ENCODE data around the gene UST.
"Not testable (repeated sequence)": the region's sequence is repeated elsewhere in the genome, so short reads cannot be mapped to it uniquely, and the experiment has no call there.

UST gene

DNA sequence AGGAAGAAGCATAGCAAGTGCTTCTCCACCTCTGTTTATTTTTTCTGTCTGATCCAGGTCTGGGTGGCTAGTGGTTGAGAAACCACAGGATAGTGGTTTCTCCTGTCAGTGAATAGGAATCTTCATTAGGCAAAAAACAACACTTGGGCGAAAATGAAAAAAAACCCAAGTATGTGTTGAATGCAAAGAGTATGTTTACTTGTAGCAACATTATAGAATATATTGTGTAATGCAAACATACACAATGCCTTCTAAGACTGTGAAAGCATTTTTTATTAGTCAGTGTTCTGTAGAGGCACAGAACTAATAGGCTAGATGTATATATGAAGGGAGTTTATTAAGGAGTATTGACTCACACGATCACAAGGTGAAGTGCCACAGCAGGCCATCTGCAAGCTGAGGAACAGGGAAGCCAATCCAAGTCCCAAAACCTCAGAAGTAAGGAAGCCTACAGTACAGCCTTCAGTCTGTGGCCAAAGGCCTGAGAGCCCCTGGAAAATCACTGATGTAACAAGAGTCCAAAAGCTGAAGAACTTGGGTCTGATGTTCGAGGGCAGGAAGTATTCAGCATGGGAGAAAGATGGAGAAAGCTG lies 111.1 kb downstream of the UST start:
- H3K27me3 ChIP-seq (ENCODE audit: control insufficient read depth, insufficient read depth, low read length), result no peaks in the 10 kb centered on the region
- no peak for DNase-seq (ENCODE audit: low read depth, low spot score)
- H3K4me1 ChIP-seq (ENCODE audit: control insufficient read depth, insufficient read depth, low read length), result peaks cover 5% of the 10 kb centered on the region
- no peak overlapping the region for H3K4me3 ChIP-seq (ENCODE audit: low read length)
- H3K27ac ChIP-seq (ENCODE audit: low read length), result no peak overlapping the region
- no peaks in the 10 kb centered on the region for H3K36me3 ChIP-seq (ENCODE audit: control insufficient read depth, insufficient read depth, low read length)
- no CpG with 5 or more reads among the region's 3 CpGs for WGBS (ENCODE audit: insufficient coverage, insufficient read length)
- H3K9me3 ChIP-seq (ENCODE audit: control insufficient read depth, insufficient read depth, low read length), result no peaks in the 10 kb centered on the region

- not testable (repeated sequence) for H3K27me3 ChIP-seq (ENCODE audit: control insufficient read depth, insufficient read depth, low read length); H3K27ac ChIP-seq (ENCODE audit: low read length); DNase-seq (ENCODE audit: low read depth, low spot score); H3K9me3 ChIP-seq (ENCODE audit: control insufficient read depth, insufficient read depth, low read length); H3K36me3 ChIP-seq (ENCODE audit: control insufficient read depth, insufficient read depth, low read length); H3K4me1 ChIP-seq (ENCODE audit: control insufficient read depth, insufficient read depth, low read length); H3K4me3 ChIP-seq (ENCODE audit: low read length)
- WGBS (ENCODE audit: insufficient coverage, insufficient read length), result no CpG with 5 or more reads among the region's 16 CpGs
These were observed 117.3 kb downstream of the UST start for GRCh38 chr6:148864132-148864531.

DNA sequence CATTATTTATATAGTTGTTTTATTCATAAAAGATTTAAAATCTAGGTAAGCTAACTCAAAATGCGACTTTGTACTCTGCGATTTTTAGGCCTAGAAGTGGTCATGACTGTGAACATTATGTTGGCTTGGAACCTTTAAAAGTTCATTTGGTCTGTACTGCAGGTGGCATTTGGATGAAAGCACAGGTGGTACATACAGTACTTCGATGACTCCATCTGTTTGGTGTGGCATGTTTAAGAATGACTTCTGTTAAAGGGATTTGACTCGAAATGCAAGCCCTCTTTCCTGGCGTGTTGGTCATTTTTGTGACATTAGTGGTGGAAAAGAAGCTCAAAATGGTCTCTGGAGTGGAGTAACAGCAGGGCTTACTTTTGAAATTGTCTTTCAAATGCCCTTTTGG lies 118.1 kb downstream of the UST start:
- Histone ChIP-seq H3K4me3 (ENCODE audit: low read length) (no peak overlapping the region), H3K4me1 (ENCODE audit: control insufficient read depth, insufficient read depth, low read length) (peaks cover 9% of the 10 kb centered on the region; the same call in 1 of the 2 replicates), H3K27ac (ENCODE audit: low read length) (no peak overlapping the region), H3K36me3 (ENCODE audit: control insufficient read depth, insufficient read depth, low read length) (no peaks in the 10 kb centered on the region), H3K9me3 (ENCODE audit: control insufficient read depth, insufficient read depth, low read length) (no peaks in the 10 kb centered on the region), H3K27me3 (ENCODE audit: control insufficient read depth, insufficient read depth, low read length) (no peaks in the 10 kb centered on the region)
- whole genome bisulfite sequencing (ENCODE audit: insufficient coverage, insufficient read length), result no CpG with 5 or more reads among the region's 5 CpGs
- no peak for DNase-seq (ENCODE audit: low read depth, low spot score)

- 100% methylated on average over 1 of the region's 5 CpGs for WGBS (ENCODE audit: insufficient coverage, insufficient read length)
- no peaks in the 10 kb centered on the region for H3K36me3 ChIP-seq (ENCODE audit: control insufficient read depth, insufficient read depth, low read length)
- no peak overlapping the region for H3K4me3 ChIP-seq (ENCODE audit: low read length)
- DNase-seq (ENCODE audit: low read depth, low spot score), result no peak
- H3K9me3 ChIP-seq (ENCODE audit: control insufficient read depth, insufficient read depth, low read length), result no peaks in the 10 kb centered on the region
- H3K27me3 ChIP-seq (ENCODE audit: control insufficient read depth, insufficient read depth, low read length), result no peaks in the 10 kb centered on the region
- peaks cover 9% of the 10 kb centered on the region; the same call in 1 of the 2 replicates for H3K4me1 ChIP-seq (ENCODE audit: control insufficient read depth, insufficient read depth, low read length)
- H3K27ac ChIP-seq (ENCODE audit: low read length), result no peak overlapping the region
These were observed 119.9 kb downstream of the UST start for GRCh38 chr6:148866657-148867268.

DNA sequence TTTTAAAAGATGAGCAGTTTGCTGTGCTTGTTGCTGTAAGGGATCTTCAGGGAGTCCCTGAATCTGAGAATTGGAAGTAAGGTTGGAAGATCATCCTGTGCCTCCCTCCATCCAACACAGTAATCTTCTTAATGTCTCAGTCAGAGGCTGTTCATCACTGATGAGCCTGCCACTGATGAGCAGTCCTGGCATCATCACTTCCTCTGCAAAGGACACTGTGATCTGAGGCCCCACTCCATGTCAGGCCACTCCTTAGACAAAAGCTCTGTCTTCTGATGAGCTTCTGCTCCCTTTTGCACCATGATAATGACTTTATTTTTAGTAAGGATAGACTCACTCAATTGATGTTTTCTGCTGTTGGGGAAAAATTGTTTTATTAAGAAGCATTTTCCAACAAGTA lies 121.0 kb downstream of the UST start:
- peaks cover 9% of the 10 kb centered on the region; the same call in 1 of the 2 replicates for H3K4me1 ChIP-seq (ENCODE audit: control insufficient read depth, insufficient read depth, low read length)
- no peaks in the 10 kb centered on the region for H3K36me3 ChIP-seq (ENCODE audit: control insufficient read depth, insufficient read depth, low read length)
- H3K27me3 ChIP-seq (ENCODE audit: control insufficient read depth, insufficient read depth, low read length), result no peaks in the 10 kb centered on the region
- DNase-seq (ENCODE audit: low read depth, low spot score), result no peak
- no peaks in the 10 kb centered on the region for H3K9me3 ChIP-seq (ENCODE audit: control insufficient read depth, insufficient read depth, low read length)
- H3K27ac ChIP-seq (ENCODE audit: low read length), result no peak overlapping the region
- no peak overlapping the region for H3K4me3 ChIP-seq (ENCODE audit: low read length)

GRCh38 chr6:148868314-148868713 lies 121.5 kb downstream of the UST start:
- Histone ChIP-seq H3K27ac (ENCODE audit: low read length) (no peak overlapping the region), H3K9me3 (ENCODE audit: control insufficient read depth, insufficient read depth, low read length) (no peaks in the 10 kb centered on the region), H3K4me1 (ENCODE audit: control insufficient read depth, insufficient read depth, low read length) (peaks cover 10% of the 10 kb centered on the region), H3K36me3 (ENCODE audit: control insufficient read depth, insufficient read depth, low read length) (no peaks in the 10 kb centered on the region), H3K4me3 (ENCODE audit: low read length) (no peak overlapping the region), H3K27me3 (ENCODE audit: control insufficient read depth, insufficient read depth, low read length) (no peaks in the 10 kb centered on the region)
- DNase-seq (ENCODE audit: low read depth, low spot score), result no peak
- WGBS (ENCODE audit: insufficient coverage, insufficient read length), result no CpG with 5 or more reads among the region's 5 CpGs

DNA sequence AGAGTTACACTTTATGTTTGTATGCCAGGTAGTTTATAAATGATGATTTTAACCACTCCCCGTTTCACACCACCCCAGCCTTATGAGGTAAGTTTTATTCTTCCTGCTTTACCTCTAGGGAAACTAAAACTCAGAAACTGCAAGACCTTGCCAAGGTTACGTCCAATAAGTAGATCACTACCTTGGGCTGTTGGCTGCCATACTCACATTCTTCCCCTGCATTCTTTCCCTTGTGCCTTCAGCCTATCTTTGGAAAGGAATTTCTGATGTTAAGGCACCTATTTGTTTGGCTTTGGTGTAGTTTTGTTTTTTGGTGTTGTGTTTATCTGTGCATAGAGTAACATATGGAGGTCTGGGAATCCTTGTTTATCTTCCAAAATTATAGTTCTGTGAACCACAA lies 122.1 kb downstream of the UST start:
- Histone ChIP-seq H3K4me1 (ENCODE audit: control insufficient read depth, insufficient read depth, low read length) (peaks cover 9% of the 10 kb centered on the region), H3K27me3 (ENCODE audit: control insufficient read depth, insufficient read depth, low read length) (no peaks in the 10 kb centered on the region), H3K27ac (ENCODE audit: low read length) (no peak overlapping the region), H3K36me3 (ENCODE audit: control insufficient read depth, insufficient read depth, low read length) (no peaks in the 10 kb centered on the region), H3K9me3 (ENCODE audit: control insufficient read depth, insufficient read depth, low read length) (no peaks in the 10 kb centered on the region), H3K4me3 (ENCODE audit: low read length) (no peak overlapping the region)
- no CpG with 5 or more reads among the region's 2 CpGs for WGBS (ENCODE audit: insufficient coverage, insufficient read length)
- no peak for DNase-seq (ENCODE audit: low read depth, low spot score)

DNA sequence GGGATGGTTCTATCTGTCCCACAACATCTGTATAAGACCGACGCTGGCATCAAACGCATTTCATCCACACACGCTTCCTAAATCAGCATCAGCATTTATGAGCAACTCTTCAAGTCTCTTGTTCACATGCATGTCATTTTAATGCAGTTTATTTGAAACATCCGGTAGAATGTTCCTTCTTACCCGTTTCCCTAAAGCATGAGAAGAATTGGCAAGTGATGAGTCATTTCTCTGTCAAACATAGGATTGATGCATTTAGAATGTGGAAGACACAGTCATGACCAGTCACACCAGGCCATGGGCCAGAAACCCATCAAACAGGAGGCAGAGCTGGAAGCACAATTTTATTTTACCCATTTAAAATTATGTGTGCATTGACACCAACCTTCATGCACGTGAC lies 122.8 kb downstream of the UST start:
- no peak overlapping the region for H3K4me3 ChIP-seq (ENCODE audit: low read length)
- no peak for DNase-seq (ENCODE audit: low read depth, low spot score)
- H3K27me3 ChIP-seq (ENCODE audit: control insufficient read depth, insufficient read depth, low read length), result no peaks in the 10 kb centered on the region
- H3K4me1 ChIP-seq (ENCODE audit: control insufficient read depth, insufficient read depth, low read length), result peaks cover 8% of the 10 kb centered on the region
- no CpG with 5 or more reads among the region's 7 CpGs for whole genome bisulfite sequencing (ENCODE audit: insufficient coverage, insufficient read length)
- no peaks in the 10 kb centered on the region for H3K9me3 ChIP-seq (ENCODE audit: control insufficient read depth, insufficient read depth, low read length)
- no peak overlapping the region for H3K27ac ChIP-seq (ENCODE audit: low read length)
- H3K36me3 ChIP-seq (ENCODE audit: control insufficient read depth, insufficient read depth, low read length), result no peaks in the 10 kb centered on the region

DNA sequence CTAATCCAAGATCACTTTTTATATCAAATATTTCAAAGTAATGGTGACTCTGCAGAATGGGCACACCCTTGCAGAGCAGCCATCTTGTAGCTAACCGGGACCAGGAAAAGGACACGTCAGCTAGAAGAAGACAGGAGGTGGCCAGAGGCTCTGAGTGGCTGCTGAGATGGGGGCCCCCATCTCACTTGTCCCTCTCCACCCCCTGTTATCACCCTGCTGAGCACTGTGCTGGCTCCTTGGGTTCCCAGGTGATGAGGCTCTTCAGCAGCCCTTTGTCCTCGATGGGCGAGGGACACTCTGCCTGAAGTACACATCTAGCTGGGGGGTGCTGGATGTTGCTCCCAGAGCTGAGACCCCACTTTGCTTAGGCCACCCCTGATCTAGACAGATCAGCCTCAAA lies 126.3 kb downstream of the UST start:
- Histone ChIP-seq H3K4me3 (ENCODE audit: low read length) (no peak overlapping the region), H3K27me3 (ENCODE audit: control insufficient read depth, insufficient read depth, low read length) (no peaks in the 10 kb centered on the region), H3K36me3 (ENCODE audit: control insufficient read depth, insufficient read depth, low read length) (0 out of 2 replicates have a peak, but pooled peaks cover 2% of the 10 kb centered on the region), H3K9me3 (ENCODE audit: control insufficient read depth, insufficient read depth, low read length) (no peaks in the 10 kb centered on the region), H3K4me1 (ENCODE audit: control insufficient read depth, insufficient read depth, low read length) (peaks cover 2% of the 10 kb centered on the region; the same call in 1 of the 2 replicates), H3K27ac (ENCODE audit: low read length) (no peak overlapping the region)
- no peak for DNase-seq (ENCODE audit: low read depth, low spot score)
- no CpG with 5 or more reads among the region's 4 CpGs for WGBS (ENCODE audit: insufficient coverage, insufficient read length)

- Histone ChIP-seq H3K4me1 (ENCODE audit: control insufficient read depth, insufficient read depth, low read length) (peaks cover 2% of the 10 kb centered on the region; the same call in 1 of the 2 replicates), H3K4me3 (ENCODE audit: low read length) (no peak overlapping the region), H3K9me3 (ENCODE audit: control insufficient read depth, insufficient read depth, low read length) (no peaks in the 10 kb centered on the region), H3K27ac (ENCODE audit: low read length) (no peak overlapping the region), H3K27me3 (ENCODE audit: control insufficient read depth, insufficient read depth, low read length) (no peaks in the 10 kb centered on the region), H3K36me3 (ENCODE audit: control insufficient read depth, insufficient read depth, low read length) (0 out of 2 replicates have a peak, but pooled peaks cover 2% of the 10 kb centered on the region)
- WGBS (ENCODE audit: insufficient coverage, insufficient read length), result no CpG with 5 or more reads among the region's 5 CpGs
- no peak for DNase-seq (ENCODE audit: low read depth, low spot score)
These were observed 127.0 kb downstream of the UST start for GRCh38 chr6:148873868-148874267.

All from iPS DF 6.9 (cell line).